ENCODE results near the gene REP15. TPM values are rescaled to one million over a fixed set of nuclear protein-coding genes. Genes with fewer than 3 reads are reported as not detected.

Gene REP15
- polyA plus RNA-seq, 3 donors, result not detected

DNA sequence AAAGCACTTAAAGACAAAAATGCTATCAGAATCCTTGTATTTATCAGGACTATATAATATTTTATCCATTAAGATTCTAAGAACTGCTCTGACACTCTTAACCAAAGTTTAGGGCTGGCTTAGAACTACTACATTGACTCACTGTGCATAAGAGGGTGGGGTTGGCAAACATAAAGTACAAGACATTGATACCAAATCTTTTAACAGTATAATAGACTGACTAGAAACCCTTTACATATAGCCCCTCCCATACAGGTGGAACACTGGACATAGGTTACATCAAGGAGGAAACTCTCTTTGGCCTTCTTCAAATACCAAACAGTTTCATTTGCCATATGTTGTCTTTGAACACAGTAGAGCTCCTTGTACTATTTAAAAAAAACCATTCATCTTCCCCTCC, 15.6 kb upstream of the REP15 start:
- peaks cover 0 to 2% of the 10 kb centered on the region in 2 donors for H3K36me3 Mint-ChIP-seq
- no peak overlapping the region for H3K27ac Mint-ChIP-seq
- DNase-seq, result no peak
- H3K27ac ChIP-seq (ENCODE audit: low read depth in 1 of 2, low read length in 2 of 2), result no peak overlapping the region
- no peak overlapping the region for H2AFZ ChIP-seq (ENCODE audit: insufficient read depth, low read depth, low read length, poor library complexity, severe bottlenecking)
- TF ChIP-seq, protein P1, sequence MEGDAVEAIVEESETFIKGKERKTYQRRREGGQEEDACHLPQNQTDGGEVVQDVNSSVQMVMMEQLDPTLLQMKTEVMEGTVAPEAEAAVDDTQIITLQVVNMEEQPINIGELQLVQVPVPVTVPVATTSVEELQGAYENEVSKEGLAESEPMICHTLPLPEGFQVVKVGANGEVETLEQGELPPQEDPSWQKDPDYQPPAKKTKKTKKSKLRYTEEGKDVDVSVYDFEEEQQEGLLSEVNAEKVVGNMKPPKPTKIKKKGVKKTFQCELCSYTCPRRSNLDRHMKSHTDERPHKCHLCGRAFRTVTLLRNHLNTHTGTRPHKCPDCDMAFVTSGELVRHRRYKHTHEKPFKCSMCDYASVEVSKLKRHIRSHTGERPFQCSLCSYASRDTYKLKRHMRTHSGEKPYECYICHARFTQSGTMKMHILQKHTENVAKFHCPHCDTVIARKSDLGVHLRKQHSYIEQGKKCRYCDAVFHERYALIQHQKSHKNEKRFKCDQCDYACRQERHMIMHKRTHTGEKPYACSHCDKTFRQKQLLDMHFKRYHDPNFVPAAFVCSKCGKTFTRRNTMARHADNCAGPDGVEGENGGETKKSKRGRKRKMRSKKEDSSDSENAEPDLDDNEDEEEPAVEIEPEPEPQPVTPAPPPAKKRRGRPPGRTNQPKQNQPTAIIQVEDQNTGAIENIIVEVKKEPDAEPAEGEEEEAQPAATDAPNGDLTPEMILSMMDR (IDR thresholded peaks at IDR 0.05), result no peak
- H3K9ac ChIP-seq (ENCODE audit: insufficient read depth, low read length, poor library complexity, severe bottlenecking), result no peak overlapping the region
- no peaks in the 10 kb centered on the region for H3K4me1 Mint-ChIP-seq
- H3K9me3 Mint-ChIP-seq, result peaks cover 0 to 2% (median 0%) of the 10 kb centered on the region in 7 donors
- H3K4me3 Mint-ChIP-seq, result no peak overlapping the region
- H4K20me1 ChIP-seq (ENCODE audit: insufficient read depth, low read length), result no peaks in the 10 kb centered on the region
- H3K27me3 Mint-ChIP-seq (ENCODE audit: low read depth in 3 of 3), result peaks cover 0 to 2% (median 2%) of the 10 kb centered on the region in 3 donors
- no peaks in the 10 kb centered on the region for H3K79me2 ChIP-seq (ENCODE audit: insufficient read depth, low read length)
- no peaks in the 10 kb centered on the region for H3K36me3 ChIP-seq (replicated peaks in 1 of 2; ENCODE audit: control insufficient read depth in 1 of 2, insufficient read depth in 2 of 2, low read length in 2 of 2)
- no peak overlapping the region for H3K4me2 ChIP-seq (replicated peaks; ENCODE audit: extremely low read depth, low read length, poor library complexity, severe bottlenecking)
- no peaks in the 10 kb centered on the region for H3K27me3 ChIP-seq (ENCODE audit: control insufficient read depth in 2 of 2, insufficient read depth in 2 of 2, low read length in 2 of 2)
- no peaks in the 10 kb centered on the region for H3K4me1 ChIP-seq (ENCODE audit: control insufficient read depth in 1 of 2, insufficient read depth in 2 of 2, low read length in 2 of 2)
- no peaks in the 10 kb centered on the region for H3K9me3 ChIP-seq (replicated peaks in 1 of 2; ENCODE audit: control insufficient read depth in 1 of 2, insufficient read depth in 1 of 2, low read length in 2 of 2)
- intact Hi-C loops (cut with micrococcal nuclease), result no loop called here
- H3K4me3 ChIP-seq (replicated peaks in 1 of 3; ENCODE audit: low read depth in 2 of 3, low read length in 3 of 3), result no peak overlapping the region

DNA sequence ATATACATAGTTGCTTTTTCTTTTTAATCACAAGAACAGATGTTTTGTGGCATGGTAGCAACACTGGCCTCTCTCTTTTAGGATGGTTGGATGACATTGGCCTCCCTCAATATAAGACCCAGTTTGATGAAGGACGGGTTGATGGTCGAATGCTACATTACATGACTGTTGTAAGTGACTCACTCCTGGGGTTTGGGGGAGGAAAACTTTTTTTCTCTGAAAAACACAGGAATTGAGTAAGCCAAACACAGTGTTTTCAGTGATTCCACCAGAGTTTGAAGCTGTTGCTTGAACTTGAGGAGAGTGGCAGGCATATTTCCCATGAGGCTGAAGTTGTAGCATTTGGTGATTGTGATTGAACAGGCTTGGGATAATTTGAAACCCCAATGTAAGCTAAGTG, 13.7 kb upstream of the REP15 start:
- WGBS (ENCODE audit: insufficient coverage), result 100% methylated on average over 2 of the region's 2 CpGs
- peaks cover 0 to 2% (median 0%) of the 10 kb centered on the region in 7 donors for H3K9me3 Mint-ChIP-seq
- intact Hi-C loops (cut with micrococcal nuclease), result no loop called here
- no peaks in the 10 kb centered on the region for H3K27me3 ChIP-seq (ENCODE audit: control insufficient read depth in 2 of 2, insufficient read depth in 2 of 2, low read length in 2 of 2)
- no peak overlapping the region for H3K9ac ChIP-seq (ENCODE audit: insufficient read depth, low read length, poor library complexity, severe bottlenecking)
- H4K20me1 ChIP-seq (ENCODE audit: insufficient read depth, low read length), result no peaks in the 10 kb centered on the region
- H3K4me2 ChIP-seq (replicated peaks; ENCODE audit: extremely low read depth, low read length, poor library complexity, severe bottlenecking), result no peak overlapping the region
- no peak overlapping the region for H2AFZ ChIP-seq (ENCODE audit: insufficient read depth, low read depth, low read length, poor library complexity, severe bottlenecking)
- no peaks in the 10 kb centered on the region for H3K36me3 Mint-ChIP-seq
- H3K27me3 Mint-ChIP-seq (ENCODE audit: low read depth in 3 of 3), result peaks cover 0 to 2% (median under 1%) of the 10 kb centered on the region in 3 donors
- no peaks in the 10 kb centered on the region for H3K36me3 ChIP-seq (replicated peaks in 1 of 2; ENCODE audit: control insufficient read depth in 1 of 2, insufficient read depth in 2 of 2, low read length in 2 of 2)
- no peak overlapping the region for H3K27ac Mint-ChIP-seq
- H3K9me3 ChIP-seq (replicated peaks in 1 of 2; ENCODE audit: control insufficient read depth in 1 of 2, insufficient read depth in 1 of 2, low read length in 2 of 2), result no peaks in the 10 kb centered on the region
- TF ChIP-seq, protein P1 (IDR thresholded peaks at IDR 0.05), result no peak
- no peaks in the 10 kb centered on the region for H3K4me1 ChIP-seq (ENCODE audit: control insufficient read depth in 1 of 2, insufficient read depth in 2 of 2, low read length in 2 of 2)
- no peaks in the 10 kb centered on the region for H3K4me1 Mint-ChIP-seq
- no peak overlapping the region for H3K4me3 Mint-ChIP-seq
- DNase-seq, result no peak
- H3K79me2 ChIP-seq (ENCODE audit: insufficient read depth, low read length), result no peaks in the 10 kb centered on the region
- H3K27ac ChIP-seq (ENCODE audit: low read depth in 1 of 2, low read length in 2 of 2), result no peak overlapping the region
- no peak overlapping the region for H3K4me3 ChIP-seq (replicated peaks in 1 of 3; ENCODE audit: low read depth in 2 of 3, low read length in 3 of 3)

All from CD14-positive monocyte (primary cell).